HCT116 (cell line): Measurements from ENCODE around the gene MTHFSD.

Source experiments
- FOSL1 ChIP-seq: IDR thresholded peaks from 2 replicates; pipeline ENCODE4 v1.6.1; 2012; ENCODE audit warnings: low read depth
- JUND ChIP-seq: IDR thresholded peaks from 2 replicates; pipeline ENCODE4 v1.6.1; 2012
- POLR2A ChIP-seq: IDR thresholded peaks from 2 replicates; pipeline ENCODE4 v1.7.0; 2011; ENCODE audit warnings: borderline replicate concordance; ENCODE audit not compliant: insufficient read depth, insufficient read length; ENCODE audit errors: extremely low read depth
- POLR2AphosphoS5 ChIP-seq: IDR thresholded peaks from 2 replicates; pipeline ENCODE4 v1.6.1; 2011; ENCODE audit warnings: mild to moderate bottlenecking, low read depth, low read length, moderate library complexity
- RAD21 ChIP-seq: IDR thresholded peaks from 2 replicates; pipeline ENCODE4 v1.6.1; 2012; ENCODE audit warnings: low read depth, mild to moderate bottlenecking
- SP1 ChIP-seq: IDR thresholded peaks from 2 replicates; pipeline ENCODE4 v1.6.1; 2012; ENCODE audit warnings: low read depth
- SRF ChIP-seq: IDR thresholded peaks from 2 replicates; pipeline ENCODE4 v1.6.1; 2012; ENCODE audit warnings: low read depth
- ZFX ChIP-seq: fragments of 450-650 bp; IDR thresholded peaks from 2 replicates; pipeline ENCODE4 v1.6.1; 2017
- ZNF274 ChIP-seq: fragments of 200-500 bp; sonication (Bioruptor generic); IDR thresholded peaks from 2 replicates; pipeline ENCODE4 v1.6.1; 2014; ENCODE audit warnings: mild to moderate bottlenecking, low read depth, low read length, inconsistent platforms
- TF ChIP-seq, protein P1 (sequence below), 3 experiments: fragments of 200-600 bp in 1 of 3; sonication (generic) in 1 of 3; IDR thresholded peaks in 2 of 3; conservative IDR thresholded peaks in 1 of 3; 2 replicates each; pipeline ENCODE4 v1.5.1; 2012 to 2017; ENCODE audit warnings: low read depth in 2 of 3, low read length in 2 of 3, antibody characterized with exemption in 1 of 3, borderline replicate concordance in 1 of 3, control low read depth in 1 of 3, mild to moderate bottlenecking in 1 of 3, mixed read lengths in 1 of 3, mixed run types in 1 of 3, moderate library complexity in 1 of 3; ENCODE audit not compliant: insufficient read depth in 1 of 3

DNA sequence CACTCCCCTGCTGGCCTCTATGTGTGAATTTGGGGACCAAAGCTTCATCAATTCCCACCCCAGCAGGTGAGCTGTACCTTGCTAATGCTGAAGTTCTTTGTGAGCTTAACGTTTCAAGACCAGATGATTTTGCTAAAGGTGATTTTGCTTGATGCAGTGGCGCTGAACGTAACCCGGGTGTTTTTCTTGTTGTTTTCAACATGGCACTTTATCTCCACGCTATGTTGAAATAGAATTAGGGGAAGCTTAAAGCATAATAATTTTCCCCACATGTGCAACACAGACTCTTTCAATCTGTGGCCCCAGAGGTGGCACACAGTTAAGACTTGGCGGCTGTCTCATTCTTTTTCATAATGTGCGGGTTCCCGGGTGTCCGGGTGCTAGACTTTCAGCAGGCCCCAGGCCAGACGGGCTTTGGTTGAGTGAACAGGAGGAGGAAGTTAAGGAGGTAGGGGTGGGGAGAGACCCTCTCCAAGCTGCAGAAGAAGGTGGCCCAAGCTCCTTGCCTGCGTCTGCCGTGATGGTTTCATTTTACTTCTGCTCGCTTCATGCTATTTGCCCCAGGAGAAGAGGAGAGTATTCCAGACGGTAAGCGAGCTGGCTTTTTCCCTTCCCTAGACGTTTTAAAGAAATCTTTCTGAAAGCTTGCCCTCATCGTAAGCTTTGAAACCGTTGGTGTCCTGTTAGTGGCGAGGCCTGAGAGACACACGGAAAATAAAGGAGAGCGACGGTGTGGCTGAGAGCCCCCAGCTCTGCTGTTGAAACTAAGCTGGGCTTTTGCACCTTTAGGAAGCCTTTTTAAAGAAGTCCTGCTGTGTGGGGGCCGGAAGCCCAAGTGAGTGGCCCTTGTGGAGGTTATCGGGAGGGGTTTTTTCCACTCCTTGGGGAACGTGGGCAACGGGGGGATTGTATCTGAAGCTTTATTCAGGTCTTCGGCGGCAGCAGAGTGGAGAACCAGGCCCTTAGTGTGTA lies 15.8 kb upstream of the MTHFSD start:
- TF ChIP-seq POLR2AphosphoS5 (no peak), POLR2A (no peak), RAD21 (no peak), SP1 (no peak), ZFX (no peak), SRF (no peak), ZNF274 (no peak), FOSL1 (no peak), JUND (no peak)
- TF ChIP-seq, protein P1, sequence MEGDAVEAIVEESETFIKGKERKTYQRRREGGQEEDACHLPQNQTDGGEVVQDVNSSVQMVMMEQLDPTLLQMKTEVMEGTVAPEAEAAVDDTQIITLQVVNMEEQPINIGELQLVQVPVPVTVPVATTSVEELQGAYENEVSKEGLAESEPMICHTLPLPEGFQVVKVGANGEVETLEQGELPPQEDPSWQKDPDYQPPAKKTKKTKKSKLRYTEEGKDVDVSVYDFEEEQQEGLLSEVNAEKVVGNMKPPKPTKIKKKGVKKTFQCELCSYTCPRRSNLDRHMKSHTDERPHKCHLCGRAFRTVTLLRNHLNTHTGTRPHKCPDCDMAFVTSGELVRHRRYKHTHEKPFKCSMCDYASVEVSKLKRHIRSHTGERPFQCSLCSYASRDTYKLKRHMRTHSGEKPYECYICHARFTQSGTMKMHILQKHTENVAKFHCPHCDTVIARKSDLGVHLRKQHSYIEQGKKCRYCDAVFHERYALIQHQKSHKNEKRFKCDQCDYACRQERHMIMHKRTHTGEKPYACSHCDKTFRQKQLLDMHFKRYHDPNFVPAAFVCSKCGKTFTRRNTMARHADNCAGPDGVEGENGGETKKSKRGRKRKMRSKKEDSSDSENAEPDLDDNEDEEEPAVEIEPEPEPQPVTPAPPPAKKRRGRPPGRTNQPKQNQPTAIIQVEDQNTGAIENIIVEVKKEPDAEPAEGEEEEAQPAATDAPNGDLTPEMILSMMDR (IDR thresholded peaks at IDR 0.05 in 2 of 3, conservative IDR thresholded peaks at IDR 0.05 in 1 of 3; ENCODE audit: borderline replicate concordance in 1 of 3, insufficient read depth in 1 of 3, low read depth in 2 of 3, low read length in 2 of 3): no peak
